ENCODE data around the gene SHANK1.

DNA sequence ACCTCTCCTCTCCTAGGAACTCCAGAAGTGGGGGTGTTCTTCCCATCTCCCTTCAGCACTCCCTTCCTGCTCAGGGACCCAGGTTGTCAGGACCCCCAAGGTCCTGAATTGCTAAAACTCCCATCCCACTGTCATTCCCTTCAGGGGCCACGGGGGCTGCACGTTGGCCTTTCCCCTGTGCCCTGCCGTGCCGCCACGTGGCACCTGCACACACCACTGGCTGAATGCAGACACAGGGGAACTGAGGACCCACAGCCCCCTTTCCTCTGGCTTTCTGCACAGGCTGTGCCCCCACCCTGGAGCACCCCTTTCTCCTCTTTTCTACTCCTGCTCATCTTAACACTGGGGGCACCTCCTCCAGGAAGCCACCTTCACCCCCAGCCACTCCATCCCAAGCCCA lies 9.0 kb downstream of the SHANK1 start:
- no peak for TF ChIP-seq YY1 (IDR thresholded peaks at IDR 0.05; ENCODE audit: insufficient read depth, insufficient read length)
- TF ChIP-seq ZNF274 (IDR thresholded peaks at IDR 0.05; ENCODE audit: low read depth, low read length), result no peak

Measured in NT2/D1 (cell line).